DND-41 (cell line): ENCODE results near the gene SLC29A4.
"Not testable (repeated sequence)": the region's sequence is repeated elsewhere in the genome, so short reads cannot be mapped to it uniquely, and the experiment has no call there.

Source experiments
- ATAC-seq: fragments of 200-7000 bp; cut with Tn5 transposase; 3 replicates; pipeline ENCODE4 v1.9.1; 2021; ENCODE audit warnings: low read depth; ENCODE audit not compliant: insufficient read depth
- DNase-seq: peaks from one replicate; pipeline ENCODE4 v3.0.0-alpha.2; 2020
- H2AFZ ChIP-seq: 2 replicates; pipeline ENCODE4 v1.6.0; 2012; ENCODE audit warnings: low read depth, low read length
- H3K27ac ChIP-seq: 2 replicates; pipeline ENCODE4 v1.5.1; 2012; ENCODE audit warnings: low read length, inconsistent platforms
- H3K27me3 ChIP-seq: fragments of 200-600 bp; sonication (generic); 2 replicates; pipeline ENCODE4 v1.6.0; 2012; ENCODE audit warnings: low read length, mild to moderate bottlenecking, inconsistent platforms; ENCODE audit not compliant: insufficient read depth, poor library complexity
- H3K36me3 ChIP-seq: 2 replicates; pipeline ENCODE4 v1.5.1; 2012; ENCODE audit warnings: low read length, inconsistent platforms; ENCODE audit not compliant: insufficient read depth
- H3K4me1 ChIP-seq: 2 replicates; pipeline ENCODE4 v1.5.1; 2012; ENCODE audit warnings: mild to moderate bottlenecking, low read length; ENCODE audit not compliant: insufficient read depth
- H3K4me2 ChIP-seq: 2 replicates; pipeline ENCODE4 v1.6.0; 2012; ENCODE audit warnings: mild to moderate bottlenecking, moderate library complexity, low read length, inconsistent platforms; ENCODE audit not compliant: insufficient read depth
- H3K4me3 ChIP-seq, 2 experiments: fragments of 200-600 bp in 1 of 2; shearing (Covaris generic) in 1 of 2; 2 replicates each; pipeline ENCODE4 v1.5.1; 2012 to 2016; ENCODE audit warnings: inconsistent platforms in 2 of 2, low read length in 2 of 2, mild to moderate bottlenecking in 2 of 2, low read depth in 1 of 2, moderate library complexity in 1 of 2
- H3K79me2 ChIP-seq: 2 replicates; pipeline ENCODE4 v1.6.0; 2012; ENCODE audit warnings: low read length, inconsistent platforms; ENCODE audit not compliant: insufficient read depth
- H3K9ac ChIP-seq: 2 replicates; pipeline ENCODE4 v1.6.0; 2012; ENCODE audit warnings: low read depth, mild to moderate bottlenecking, inconsistent platforms, low read length, moderate library complexity
- H3K9me3 ChIP-seq: 2 replicates; pipeline ENCODE4 v1.5.1; 2012; ENCODE audit warnings: low read length, moderate library complexity, mild to moderate bottlenecking, inconsistent platforms; ENCODE audit not compliant: insufficient read depth, severe bottlenecking
- H4K20me1 ChIP-seq: 2 replicates; pipeline ENCODE4 v1.6.0; 2012; ENCODE audit warnings: low read length; ENCODE audit not compliant: insufficient read depth
- CTCF ChIP-seq: IDR thresholded peaks from 2 replicates; pipeline ENCODE4 v1.5.1; 2012; ENCODE audit warnings: borderline replicate concordance, low read length, moderate library complexity, mild to moderate bottlenecking; ENCODE audit not compliant: poor library complexity, severe bottlenecking; ENCODE audit errors: extremely low read depth
- EZH2 ChIP-seq: IDR thresholded peaks from 3 replicates; pipeline ENCODE4 v1.6.1; 2012; ENCODE audit warnings: borderline replicate concordance, low read depth, mild to moderate bottlenecking, moderate library complexity, low read length, inconsistent platforms; ENCODE audit not compliant: severe bottlenecking

The SLC29A4 gene

GRCh38 chr7:5274441-5274840 lies 8.3 kb upstream of the SLC29A4 start:
- Histone ChIP-seq H3K9ac (no peak overlapping the region), H3K27ac (no peak overlapping the region), H3K9me3 (no peaks in the 10 kb centered on the region), H3K36me3 (no peaks in the 10 kb centered on the region), H3K4me3 (no peak overlapping the region), H3K4me1 (no peaks in the 10 kb centered on the region), H3K27me3 (no peaks in the 10 kb centered on the region), H3K79me2 (no peaks in the 10 kb centered on the region), H2AFZ (no peak overlapping the region), H3K4me2 (no peak overlapping the region), H4K20me1 (no peaks in the 10 kb centered on the region)
- DNase-seq (no peak), ATAC-seq (no peak)
- TF ChIP-seq EZH2 (no peak), CTCF (no peak)

- H3K79me2 ChIP-seq, H2AFZ ChIP-seq, H3K9me3 ChIP-seq, H3K4me2 ChIP-seq, ATAC-seq, H4K20me1 ChIP-seq, H3K36me3 ChIP-seq, H3K27me3 ChIP-seq, H3K4me1 ChIP-seq, H3K4me3 ChIP-seq, DNase-seq, H3K27ac ChIP-seq, H3K9ac ChIP-seq: not testable (repeated sequence)
Observed at GRCh38 chr7:5274985-5275431, 7.7 kb upstream of the SLC29A4 start.

GRCh38 chr7:5275510-5275909 lies 7.2 kb upstream of the SLC29A4 start:
- peak; percentile 58; the same call in 2 of the 3 replicates for ATAC-seq
- not testable (repeated sequence) for H3K9me3 ChIP-seq, H3K4me3 ChIP-seq, H3K4me2 ChIP-seq, H3K36me3 ChIP-seq, H3K9ac ChIP-seq, H3K79me2 ChIP-seq, H3K27ac ChIP-seq, H2AFZ ChIP-seq, DNase-seq, H3K4me1 ChIP-seq, H4K20me1 ChIP-seq, H3K27me3 ChIP-seq

GRCh38 chr7:5276123-5276522 lies 6.6 kb upstream of the SLC29A4 start:
- H3K27me3 ChIP-seq, ATAC-seq, H3K4me1 ChIP-seq, H3K36me3 ChIP-seq, H3K79me2 ChIP-seq, H3K4me2 ChIP-seq, H4K20me1 ChIP-seq, H3K9ac ChIP-seq, H2AFZ ChIP-seq, DNase-seq, H3K27ac ChIP-seq, H3K4me3 ChIP-seq, H3K9me3 ChIP-seq: not testable (repeated sequence)

GRCh38 chr7:5276611-5277010 lies 6.1 kb upstream of the SLC29A4 start:
- Histone ChIP-seq H3K79me2 (no peaks in the 10 kb centered on the region), H2AFZ (no peak overlapping the region), H3K36me3 (no peaks in the 10 kb centered on the region), H4K20me1 (no peaks in the 10 kb centered on the region), H3K4me2 (no peak overlapping the region), H3K9me3 (no peaks in the 10 kb centered on the region), H3K4me1 (no peaks in the 10 kb centered on the region), H3K4me3 (no peak overlapping the region), H3K27me3 (no peaks in the 10 kb centered on the region), H3K9ac (no peak overlapping the region), H3K27ac (no peak overlapping the region)
- no peak for TF ChIP-seq EZH2
- no peak for TF ChIP-seq CTCF
- ATAC-seq (no peak), DNase-seq (no peak)
